ENCODE results near the gene CD81. TPM values are rescaled to one million over a fixed set of nuclear protein-coding genes. Genes with fewer than 3 reads are reported as not detected.

CD81 gene
- total RNA-seq, 1 donor from 2014 or later, result 618 TPM

DNA sequence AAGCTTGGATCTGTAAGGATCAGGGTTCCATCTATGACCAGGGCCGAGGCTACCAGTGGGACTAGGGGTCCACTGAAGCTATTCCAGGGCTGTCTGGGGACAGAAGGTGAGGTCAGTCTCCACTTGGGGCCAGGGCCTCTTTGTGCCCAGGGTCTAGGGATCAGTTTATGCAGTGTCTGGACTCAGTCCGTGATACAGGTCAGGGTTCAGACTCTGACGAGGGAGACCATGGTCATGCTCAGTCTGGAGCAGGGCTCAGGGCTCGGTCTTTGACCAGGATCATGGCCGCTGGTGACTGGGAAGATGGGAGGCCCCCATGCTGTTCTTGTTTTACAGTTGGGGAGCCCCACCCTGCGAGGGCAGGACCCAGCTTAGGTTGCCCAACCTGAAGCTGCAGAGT is 35.2 kb downstream of the CD81 start:
- no peak for DNase-seq (ENCODE audit: low spot score)
- intact Hi-C loops (cut with DNase I), result no loop called here
- no peak for ATAC-seq

GRCh38 chr11:2413742-2414579 is 36.9 kb downstream of the CD81 start:
- ATAC-seq (no peak), DNase-seq (ENCODE audit: low spot score) (no peak)
- intact Hi-C loops (cut with DNase I), result no loop called here

GRCh38 chr11:2414616-2415015 is 37.5 kb downstream of the CD81 start:
- DNase-seq (ENCODE audit: low spot score) (no peak), ATAC-seq (no peak)
- intact Hi-C loops (cut with DNase I), result no loop called here

DNA sequence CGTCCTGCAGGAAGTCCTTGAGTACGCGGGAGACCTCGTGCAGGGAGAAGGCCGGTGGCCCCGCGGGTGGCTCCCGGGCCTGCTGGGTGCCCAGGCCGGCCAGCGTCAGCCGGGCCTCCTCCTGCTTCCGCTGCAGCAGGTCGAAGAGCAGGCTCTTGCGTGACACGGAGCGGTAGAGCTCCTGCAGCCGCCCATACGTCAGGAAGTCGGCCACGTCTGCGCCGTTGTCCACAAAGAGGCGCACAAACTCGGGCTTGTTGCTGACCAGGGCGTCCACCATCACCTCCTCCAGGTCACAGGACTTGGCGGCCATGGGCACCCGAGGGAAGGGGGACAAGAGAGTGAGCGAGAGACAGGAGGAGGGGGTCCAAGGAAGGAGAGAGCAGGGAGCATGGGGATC is 38.1 kb downstream of the CD81 start:
- DNase-seq (ENCODE audit: low spot score), result no peak
- intact Hi-C loops (cut with DNase I), result no loop called here
- no peak for ATAC-seq

DNA sequence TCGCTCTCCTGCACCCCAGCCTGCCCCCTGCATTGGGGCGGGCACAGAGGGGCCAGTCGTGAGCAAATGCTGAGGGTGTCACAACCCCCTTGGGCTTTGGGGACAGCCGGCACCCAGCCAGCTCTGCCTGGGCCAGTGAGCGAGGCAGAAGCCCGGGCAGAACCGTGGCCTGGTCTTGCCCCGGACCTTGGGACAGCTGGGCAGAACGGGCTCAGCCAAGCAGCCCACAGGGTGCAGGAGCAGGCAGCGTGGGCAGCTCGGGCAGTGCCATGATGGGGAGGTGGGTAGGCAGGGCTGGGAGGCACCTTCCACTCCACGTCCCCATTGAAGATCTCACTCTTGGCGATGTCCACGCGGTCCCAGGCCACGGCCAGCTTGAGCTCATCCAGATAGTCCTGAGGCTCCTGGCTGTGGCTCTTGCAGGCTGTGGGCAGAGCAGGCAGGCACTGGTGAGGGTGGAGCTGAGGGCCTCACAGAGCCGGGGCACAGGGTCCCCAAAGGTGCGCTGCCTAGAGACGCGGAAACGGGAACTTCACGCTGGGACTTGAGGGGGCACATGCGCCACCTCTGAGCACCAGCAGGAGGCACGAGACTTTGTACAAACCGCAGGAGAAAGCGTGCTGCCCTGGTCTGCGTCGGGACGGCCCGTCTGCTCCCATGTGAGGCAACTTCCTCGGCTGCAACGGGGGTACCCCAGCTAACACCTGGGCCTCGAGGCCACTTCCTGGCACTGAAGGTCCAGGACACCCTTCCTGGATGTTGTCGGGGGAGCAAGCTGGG is 38.7 kb downstream of the CD81 start:
- DNase-seq (ENCODE audit: low spot score), result no peak
- no peak for ATAC-seq
- intact Hi-C loops (cut with DNase I), result no loop called here

DNA sequence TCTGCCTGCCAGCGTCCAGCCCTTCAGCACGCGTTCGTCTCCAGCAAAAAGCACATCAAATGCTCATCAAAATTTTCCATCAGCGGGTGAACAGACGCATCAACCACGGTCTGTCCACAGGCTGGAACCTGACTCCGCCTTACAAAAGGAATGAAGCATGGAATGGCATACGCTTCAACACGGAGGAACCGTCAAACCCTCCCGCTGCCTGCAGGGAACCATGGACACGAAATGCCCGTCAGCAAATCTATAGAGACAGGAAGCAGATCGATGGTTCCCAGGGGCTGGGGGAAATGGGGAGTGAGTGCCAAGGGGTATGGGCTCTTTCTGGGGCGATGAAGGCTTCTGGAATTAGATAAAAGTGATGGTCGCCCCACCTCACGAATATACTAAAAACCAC is 39.7 kb downstream of the CD81 start:
- DNase-seq (ENCODE audit: low spot score) (no peak), ATAC-seq (no peak)
- intact Hi-C loops (cut with DNase I), result no loop called here

DNA sequence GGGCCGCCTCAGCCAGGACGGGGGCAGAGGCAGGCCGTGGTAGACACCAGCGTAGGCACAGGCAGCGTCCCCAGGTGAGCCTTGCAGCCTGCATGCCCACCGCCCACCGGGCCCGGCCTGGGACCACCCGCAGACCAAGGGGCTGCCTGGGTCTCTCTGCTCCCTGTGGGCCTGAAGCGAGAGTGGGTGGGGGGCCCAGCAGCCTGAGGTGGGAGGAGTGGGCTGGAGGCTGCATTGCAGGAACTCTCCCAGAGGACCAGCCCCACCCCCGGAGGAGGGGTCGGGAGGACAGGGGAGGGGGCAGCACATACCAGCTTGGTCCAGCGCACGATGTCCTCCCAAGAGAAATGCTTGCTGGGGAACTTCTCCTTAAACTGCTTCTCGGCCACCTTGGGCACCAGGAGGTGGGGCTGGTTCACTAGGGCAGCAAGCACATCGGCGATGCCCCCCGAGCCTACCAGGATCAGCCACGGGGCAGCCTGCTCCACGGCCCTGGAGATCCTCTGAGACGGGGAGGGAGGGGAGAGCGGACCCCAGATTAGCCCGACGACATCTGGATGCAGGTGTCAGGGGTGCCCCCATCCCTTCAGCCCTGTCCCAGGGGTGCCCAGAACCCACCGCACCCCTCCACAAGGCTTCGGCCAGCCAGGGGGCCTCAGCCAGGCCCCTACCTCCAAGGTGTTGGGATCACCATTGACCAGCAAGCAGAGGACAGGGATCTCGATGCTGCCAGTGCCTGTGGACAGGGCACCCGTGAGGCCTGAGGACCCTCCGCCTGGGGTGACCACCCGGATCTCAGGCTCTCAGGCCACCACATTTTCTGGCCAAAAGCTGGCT is 41.0 kb downstream of the CD81 start:
- DNase-seq (ENCODE audit: low spot score) (no peak), ATAC-seq (no peak)

DNA sequence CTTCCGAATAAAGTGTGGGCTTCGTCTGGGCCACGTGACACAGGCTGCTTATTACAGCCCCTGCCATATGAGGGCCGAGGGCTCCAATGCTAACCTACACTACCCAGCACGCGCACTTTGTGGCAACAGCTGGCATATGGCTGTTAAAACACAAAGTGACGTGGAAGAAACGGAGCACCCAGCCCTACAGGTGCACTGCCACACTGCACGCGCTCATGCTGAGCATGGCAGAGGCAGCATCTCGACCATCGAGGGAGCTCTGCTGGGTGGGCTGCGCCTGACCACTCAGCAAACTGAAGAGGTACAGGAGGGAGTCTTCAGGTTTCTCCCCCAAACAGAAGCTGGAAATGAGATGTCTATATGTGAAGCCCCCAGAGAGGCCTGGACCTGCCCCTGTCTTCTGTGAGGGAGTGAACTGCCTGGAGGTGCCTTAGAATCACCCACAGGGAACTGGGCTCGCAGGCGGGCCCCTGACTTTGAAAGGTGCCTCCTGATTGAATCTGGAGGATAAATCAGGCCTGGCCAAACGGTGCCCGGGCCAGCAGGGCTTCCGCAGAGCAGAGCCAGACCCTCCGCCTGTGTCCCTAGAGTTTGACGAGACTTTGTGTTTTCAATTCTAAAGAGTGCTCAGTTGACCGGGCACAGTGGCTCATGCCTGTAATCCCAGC is 41.7 kb downstream of the CD81 start:
- ATAC-seq (no peak), DNase-seq (ENCODE audit: low spot score) (no peak)
- intact Hi-C loops (cut with DNase I), result no loop called here

More for the DNA sequence above, 41.0 kb downstream of the CD81 start:
- intact Hi-C loops (cut with DNase I), result no loop called here

DNA sequence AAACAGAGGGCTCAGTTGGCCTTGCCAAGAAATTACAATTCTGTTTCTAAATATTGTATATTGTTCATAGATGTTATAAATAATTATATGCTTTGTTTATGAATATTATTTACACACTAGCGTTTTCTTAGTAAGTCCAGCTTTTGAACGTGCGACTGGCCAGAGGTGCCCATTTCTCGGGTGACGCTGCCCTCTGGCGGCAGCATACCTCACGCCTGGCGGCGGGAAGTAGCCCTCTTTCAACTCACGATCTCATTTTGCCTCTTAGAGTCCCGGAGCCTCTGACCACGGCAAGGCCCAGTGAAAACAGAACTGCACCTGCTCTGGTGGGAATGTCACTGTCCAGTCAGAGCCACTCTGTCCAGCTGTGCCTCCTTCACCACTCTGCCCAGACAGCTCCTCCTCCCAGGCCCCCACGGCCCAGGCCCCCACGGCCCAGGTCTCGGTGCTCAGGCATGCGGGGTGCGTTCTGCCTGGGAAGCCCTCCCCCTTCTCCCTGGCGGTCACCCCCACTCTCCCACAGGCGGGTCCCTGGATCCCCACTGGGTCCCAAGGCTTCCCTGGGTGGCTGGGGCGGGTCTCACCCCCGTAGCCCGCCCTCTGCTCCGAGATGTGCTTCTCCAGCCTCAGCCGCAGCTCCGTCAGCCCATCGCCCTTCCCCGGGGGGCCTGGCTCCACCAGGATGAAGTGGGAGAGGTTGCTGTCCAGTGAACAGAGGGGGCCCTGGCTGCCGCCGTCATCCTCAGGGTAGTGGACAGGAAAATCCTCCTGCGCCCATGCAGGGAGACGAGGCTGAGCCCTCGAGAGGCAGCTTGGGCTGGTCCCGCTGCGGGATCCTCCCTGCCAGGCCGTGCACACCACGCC is 42.8 kb downstream of the CD81 start:
- peak; percentile 90 for DNase-seq (ENCODE audit: low spot score)
- intact Hi-C loops (cut with DNase I), result loop anchor here (2.0 to 5.0 kb wide), 2 partner anchors 115 to 223 kb away; no protein-coding TSS in a partner anchor
- ATAC-seq, result peak; percentile 86

GRCh38 chr11:2420502-2421225 is 43.6 kb downstream of the CD81 start:
- ATAC-seq, result peak; percentile 96
- peak; percentile 87 for DNase-seq (ENCODE audit: low spot score)
- intact Hi-C loops (cut with DNase I), result loop anchor here (2.0 to 5.0 kb wide), 2 partner anchors 116 to 223 kb away; no protein-coding TSS in a partner anchor

DNA sequence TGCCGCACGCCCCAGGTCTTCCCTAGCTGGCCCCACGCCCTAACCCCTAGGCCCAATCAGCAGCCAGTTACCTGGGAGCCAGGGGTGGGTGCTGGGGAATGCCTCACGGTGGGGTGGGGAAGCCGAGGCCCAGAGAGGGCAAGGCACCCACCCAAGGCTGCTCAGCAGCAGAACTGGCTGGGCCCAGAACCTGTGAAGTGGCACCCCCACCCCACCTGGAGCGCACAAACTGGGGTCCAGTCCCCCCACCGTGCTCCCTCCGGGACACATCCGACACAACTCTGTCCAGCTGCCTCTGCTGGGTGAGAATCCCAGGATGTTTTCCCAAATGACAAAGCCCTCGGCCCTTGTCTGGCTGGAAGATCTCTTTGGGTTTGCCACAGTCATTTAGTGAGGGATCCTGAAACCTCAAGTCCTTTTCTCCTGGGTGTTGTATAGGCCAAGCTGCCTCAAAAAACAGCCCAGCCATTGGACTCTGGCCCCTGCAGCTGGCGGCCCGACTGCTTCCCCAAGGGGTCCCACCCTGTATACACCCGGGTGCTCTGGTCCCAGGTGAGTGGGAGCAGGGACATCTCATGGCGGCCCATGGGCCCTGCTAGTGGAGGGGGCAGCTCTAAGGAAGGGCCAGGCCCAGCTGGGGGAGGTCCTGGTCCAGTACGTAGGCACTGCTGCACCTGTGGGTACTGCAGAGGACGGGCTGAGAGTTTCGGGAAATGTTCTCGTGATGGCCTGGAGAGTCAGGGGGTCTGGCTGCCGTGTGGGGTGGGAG is 44.3 kb downstream of the CD81 start:
- no peak for DNase-seq (ENCODE audit: low spot score)
- intact Hi-C loops (cut with DNase I), result loop anchor here (2.0 to 5.0 kb wide), 2 partner anchors 117 to 224 kb away; no protein-coding TSS in a partner anchor
- no peak for ATAC-seq

GRCh38 chr11:2421996-2422395 is 44.9 kb downstream of the CD81 start:
- intact Hi-C loops (cut with DNase I), result loop anchor here (2.0 to 5.0 kb wide), 2 partner anchors 117 to 225 kb away; no protein-coding TSS in a partner anchor
- ATAC-seq (no peak), DNase-seq (ENCODE audit: low spot score) (no peak)

DNA sequence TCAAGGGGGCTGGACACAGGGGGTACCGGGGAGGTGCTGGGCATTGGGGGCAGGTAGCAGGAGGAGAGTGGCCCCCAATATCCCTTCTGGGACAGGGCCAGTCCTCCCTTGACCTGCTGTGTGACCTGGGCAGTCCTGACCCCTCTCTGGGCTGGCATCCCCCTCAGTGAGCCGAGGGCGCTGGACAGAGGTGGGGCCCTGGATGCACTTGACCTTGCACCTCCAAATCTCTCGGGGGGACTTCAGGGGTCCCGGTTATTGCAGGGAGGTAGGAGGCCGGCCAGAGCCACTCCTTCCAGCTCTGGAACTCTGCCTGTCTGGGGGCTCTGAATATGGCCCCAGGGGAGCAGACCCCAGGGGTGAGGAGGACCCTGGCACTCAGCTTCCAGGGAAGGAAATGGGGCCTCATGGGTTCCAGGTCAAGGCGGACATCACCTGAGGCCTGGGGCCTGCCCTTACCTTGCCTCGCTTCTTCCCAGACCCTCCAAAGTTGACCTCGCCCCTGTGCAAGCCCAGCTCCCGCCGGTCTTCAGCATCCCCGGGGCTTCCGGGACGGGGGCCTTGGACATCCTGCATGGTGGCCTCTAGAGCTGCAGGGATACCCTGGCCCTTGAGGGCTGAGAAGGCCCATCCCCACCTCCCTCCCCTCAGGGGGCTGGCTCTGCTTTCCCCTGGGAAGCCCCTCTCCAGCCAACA is 45.5 kb downstream of the CD81 start:
- no peak for ATAC-seq
- intact Hi-C loops (cut with DNase I), result loop anchor here (5.0 kb wide), 1 partner anchor 225 kb away; no protein-coding TSS in a partner anchor
- no peak for DNase-seq (ENCODE audit: low spot score)

DNA sequence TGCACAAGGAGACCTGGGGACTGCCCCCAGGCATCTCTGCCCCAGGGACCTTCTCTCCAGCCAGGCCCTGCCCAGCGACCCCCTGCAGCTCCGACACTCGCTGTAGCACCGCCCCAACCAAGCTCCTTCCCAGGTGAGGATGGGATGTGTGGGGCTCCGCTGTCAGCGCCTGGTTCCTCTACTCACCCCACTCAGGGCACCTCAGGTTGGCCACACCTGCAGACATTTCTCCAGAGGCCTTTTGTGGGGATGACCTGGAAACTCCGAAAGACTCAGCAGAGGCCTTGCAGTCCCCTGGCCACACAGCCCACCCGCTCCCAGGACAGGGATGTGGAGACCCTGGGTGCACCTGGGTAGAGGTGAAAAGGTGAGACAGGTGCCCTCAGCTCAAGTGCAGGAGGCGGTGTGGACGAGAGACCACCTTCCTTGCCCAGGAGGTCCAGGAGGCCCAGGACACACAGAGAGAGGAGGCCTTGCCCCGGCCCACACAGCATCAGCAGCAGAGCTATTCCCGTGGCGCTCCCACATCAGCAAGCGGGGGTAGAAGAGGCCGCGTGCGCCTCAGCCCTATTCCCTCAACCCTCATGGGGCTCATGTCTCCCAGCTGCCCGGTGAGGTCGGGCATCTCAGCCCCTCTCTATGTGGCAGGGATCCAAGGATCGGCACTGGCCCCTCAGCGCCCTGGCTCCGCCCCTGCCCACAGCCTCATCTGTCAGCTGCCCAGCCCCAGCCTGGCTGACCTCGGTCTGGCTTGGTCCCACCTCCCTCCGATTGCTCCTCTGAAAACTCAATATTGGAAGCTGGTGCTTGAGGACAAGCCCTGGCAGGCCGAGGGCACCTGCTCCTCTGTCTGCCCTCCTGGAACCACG is 46.3 kb downstream of the CD81 start:
- ATAC-seq, result no peak
- intact Hi-C loops (cut with DNase I), result loop anchor here (5.0 kb wide), 1 partner anchor 226 kb away; no protein-coding TSS in a partner anchor
- DNase-seq (ENCODE audit: low spot score), result no peak

Data from sciatic nerve (tissue), 2 donors.